GDM1 (cell line): ENCODE results near the gene CTSV.
"Not testable (repeated sequence)": the region's sequence is repeated elsewhere in the genome, so short reads cannot be mapped to it uniquely, and the experiment has no call there.

Source experiments
- DNase-seq: peaks from one replicate; lab custom pipeline; 2025; lab: John Stamatoyannopoulos, UW

The CTSV gene

GRCh38 chr9:97038611-97039513 is at the start of gene CTSV:
Gene CTSV (minus strand): TSS chr9:97039142. CDS start chr9:97038043, 1,099 bp downstream.
- peak; percentile 64 for DNase-seq

GRCh38 chr9:97087668-97088215 is 48.8 kb upstream of the CTSV start:
- not testable (repeated sequence) for DNase-seq

GRCh38 chr9:97084562-97084991 is 45.6 kb upstream of the CTSV start:
- not testable (repeated sequence) for DNase-seq

GRCh38 chr9:97078362-97078761 is 39.4 kb upstream of the CTSV start:
- DNase-seq = no peak

GRCh38 chr9:97077452-97078295 is 38.7 kb upstream of the CTSV start:
- DNase-seq = no peak

- not testable (repeated sequence) for DNase-seq
Measured at GRCh38 chr9:97076731-97077451, 37.9 kb upstream of the CTSV start.

GRCh38 chr9:97076238-97076637 is 37.3 kb upstream of the CTSV start:
- DNase-seq = no peak

GRCh38 chr9:97075289-97075985 is 36.5 kb upstream of the CTSV start:
- DNase-seq = no peak

- DNase-seq = no peak
Measured at GRCh38 chr9:97073506-97073905, 34.6 kb upstream of the CTSV start.

- DNase-seq = no peak
Measured at GRCh38 chr9:97072285-97072776, 33.4 kb upstream of the CTSV start.

GRCh38 chr9:97070325-97070724 is 31.4 kb upstream of the CTSV start:
- not testable (repeated sequence) for DNase-seq

- DNase-seq = no peak
Measured at GRCh38 chr9:97067490-97067889, 28.5 kb upstream of the CTSV start.

- DNase-seq = no peak
Measured at GRCh38 chr9:97064176-97064575, 25.2 kb upstream of the CTSV start.

GRCh38 chr9:97060796-97061195 is 21.9 kb upstream of the CTSV start:
- no peak for DNase-seq

GRCh38 chr9:97059626-97060025 is 20.7 kb upstream of the CTSV start:
- DNase-seq = no peak

- DNase-seq = no peak
Measured at GRCh38 chr9:97057651-97058050, 18.7 kb upstream of the CTSV start.

GRCh38 chr9:97055891-97056290 is 16.9 kb upstream of the CTSV start:
- not testable (repeated sequence) for DNase-seq

- DNase-seq = no peak
Measured at GRCh38 chr9:97053717-97054116, 14.8 kb upstream of the CTSV start.

- DNase-seq = no peak
Measured at GRCh38 chr9:97052735-97053134, 13.8 kb upstream of the CTSV start.

GRCh38 chr9:97046228-97046627 is 7.3 kb upstream of the CTSV start:
- no peak for DNase-seq

- DNase-seq = no peak
Measured at GRCh38 chr9:97045300-97045699, 6.4 kb upstream of the CTSV start.
